Measurements from ENCODE around the gene CYP19A1.
"Not testable (repeated sequence)": the region's sequence is repeated elsewhere in the genome, so short reads cannot be mapped to it uniquely, and the experiment has no call there.

CYP19A1 gene

GRCh38 chr15:51205050-51205975 is 133.1 kb downstream of the CYP19A1 start:
- no peak for DNase-seq (ENCODE audit: low spot score)

- peak; percentile 70 for DNase-seq (ENCODE audit: low spot score)
Measured at GRCh38 chr15:51203797-51204196, 134.6 kb downstream of the CYP19A1 start.

GRCh38 chr15:51202783-51203182 is 135.6 kb downstream of the CYP19A1 start:
- no peak for DNase-seq (ENCODE audit: low spot score)

- no peak for DNase-seq (ENCODE audit: low spot score)
Measured at GRCh38 chr15:51201581-51201980, 136.8 kb downstream of the CYP19A1 start.

GRCh38 chr15:51200792-51201191 is 137.6 kb downstream of the CYP19A1 start:
- no peak for DNase-seq (ENCODE audit: low spot score)

- DNase-seq (ENCODE audit: low spot score) = no peak
Measured at GRCh38 chr15:51199541-51199940, 138.9 kb downstream of the CYP19A1 start.

GRCh38 chr15:51198701-51199232 is 139.6 kb downstream of the CYP19A1 start:
- DNase-seq (ENCODE audit: low spot score) = no peak

GRCh38 chr15:51195459-51195858 is 142.9 kb downstream of the CYP19A1 start:
- no peak for DNase-seq (ENCODE audit: low spot score)

GRCh38 chr15:51193979-51194378 is 144.4 kb downstream of the CYP19A1 start:
- no peak for DNase-seq (ENCODE audit: low spot score)

- no peak for DNase-seq (ENCODE audit: low spot score)
Measured at GRCh38 chr15:51193526-51193925, 144.9 kb downstream of the CYP19A1 start.

GRCh38 chr15:51192521-51193280 is 145.7 kb downstream of the CYP19A1 start:
- DNase-seq (ENCODE audit: low spot score) = peak; percentile 88

- no peak for DNase-seq (ENCODE audit: low spot score)
Measured at GRCh38 chr15:51191766-51192165, 146.6 kb downstream of the CYP19A1 start.

GRCh38 chr15:51191072-51191670 is 147.2 kb downstream of the CYP19A1 start:
- no peak for DNase-seq (ENCODE audit: low spot score)

- no peak for DNase-seq (ENCODE audit: low spot score)
Measured at GRCh38 chr15:51190424-51191068, 147.8 kb downstream of the CYP19A1 start.

GRCh38 chr15:51189669-51190385 is 148.6 kb downstream of the CYP19A1 start:
- no peak for DNase-seq (ENCODE audit: low spot score)

- DNase-seq (ENCODE audit: low spot score) = not testable (repeated sequence)
Measured at GRCh38 chr15:51188791-51189190, 149.6 kb downstream of the CYP19A1 start.

GRCh38 chr15:51186891-51187290 is 151.5 kb downstream of the CYP19A1 start:
- DNase-seq (ENCODE audit: low spot score) = no peak

GRCh38 chr15:51186181-51186705 is 152.2 kb downstream of the CYP19A1 start:
- no peak for DNase-seq (ENCODE audit: low spot score)

GRCh38 chr15:51185213-51186159 is 152.9 kb downstream of the CYP19A1 start:
- no peak for DNase-seq (ENCODE audit: low spot score)

- no peak for DNase-seq (ENCODE audit: low spot score)
Measured at GRCh38 chr15:51184627-51185026, 153.8 kb downstream of the CYP19A1 start.

All from AG20443 (cell line).